ENCODE data around the gene UBE2E1.

The UBE2E1 gene

GRCh38 chr3:23809840-23810342 lies 4.1 kb downstream of the UBE2E1 start:
- Histone ChIP-seq H3K9me3 (ENCODE audit: low read depth, low read length) (no peaks in the 10 kb centered on the region), H3K9ac (ENCODE audit: insufficient read length) (peak overlapping the region; percentile 85), H3K27ac (peak overlapping the region; percentile 74), H3K4me3 (peak overlapping the region; percentile 79), H3K36me3 (ENCODE audit: insufficient read depth, low read length) (peaks cover 14% of the 10 kb centered on the region)
- TF ChIP-seq POLR2AphosphoS5 (IDR thresholded peaks at IDR 0.05; ENCODE audit: borderline replicate concordance, low read depth, low read length) (0 out of 2 replicates have a peak, but pooled peaks have one; percentile 5), EZH2 (IDR thresholded peaks at IDR 0.05) (no peak)
- DNase-seq (ENCODE audit: low read depth, low spot score) = no peak

- no peak for TF ChIP-seq FOXP2 (optimal IDR thresholded peaks at IDR 0.05; ENCODE audit: control extremely low read depth, extremely low read length, insufficient read depth)
- TF ChIP-seq EZH2 (IDR thresholded peaks at IDR 0.05) = no peak
- no peak; the same call in 1 of the 2 replicates for TF ChIP-seq POLR2AphosphoS5 (IDR thresholded peaks at IDR 0.05; ENCODE audit: borderline replicate concordance, low read depth, low read length)
- H3K9ac ChIP-seq (ENCODE audit: insufficient read length) = peak overlapping the region; percentile 85
- H3K36me3 ChIP-seq (ENCODE audit: insufficient read depth, low read length) = peaks cover 21% of the 10 kb centered on the region
- H3K9me3 ChIP-seq (ENCODE audit: low read depth, low read length) = no peaks in the 10 kb centered on the region
- peak overlapping the region; percentile 79 for H3K4me3 ChIP-seq
- DNase-seq (ENCODE audit: low read depth, low spot score) = no peak
- H3K27ac ChIP-seq = peak overlapping the region; percentile 74
These were observed 4.8 kb downstream of the UBE2E1 start for GRCh38 chr3:23810343-23811184.

- Histone ChIP-seq H3K4me3 (peak overlapping the region; percentile 79), H3K9me3 (ENCODE audit: low read depth, low read length) (no peaks in the 10 kb centered on the region), H3K27ac (no peak overlapping the region), H3K36me3 (ENCODE audit: insufficient read depth, low read length) (peaks cover 26% of the 10 kb centered on the region), H3K9ac (ENCODE audit: insufficient read length) (peak overlapping the region; percentile 85)
- no peak for DNase-seq (ENCODE audit: low read depth, low spot score)
- TF ChIP-seq POLR2AphosphoS5 (IDR thresholded peaks at IDR 0.05; ENCODE audit: borderline replicate concordance, low read depth, low read length) (no peak), EZH2 (IDR thresholded peaks at IDR 0.05) (no peak), FOXP2 (optimal IDR thresholded peaks at IDR 0.05; ENCODE audit: control extremely low read depth, extremely low read length, insufficient read depth) (no peak)
These were observed 5.4 kb downstream of the UBE2E1 start for GRCh38 chr3:23811185-23811527.

- Histone ChIP-seq H3K4me3 (no peak overlapping the region), H3K27ac (no peak overlapping the region), H3K9me3 (ENCODE audit: low read depth, low read length) (no peaks in the 10 kb centered on the region), H3K9ac (ENCODE audit: insufficient read length) (no peak overlapping the region), H3K36me3 (ENCODE audit: insufficient read depth, low read length) (peaks cover 26% of the 10 kb centered on the region)
- no peak for DNase-seq (ENCODE audit: low read depth, low spot score)
- TF ChIP-seq FOXP2 (optimal IDR thresholded peaks at IDR 0.05; ENCODE audit: control extremely low read depth, extremely low read length, insufficient read depth) = no peak
- no peak for TF ChIP-seq POLR2AphosphoS5 (IDR thresholded peaks at IDR 0.05; ENCODE audit: borderline replicate concordance, low read depth, low read length)
- no peak for TF ChIP-seq EZH2 (IDR thresholded peaks at IDR 0.05)
These were observed 6.2 kb downstream of the UBE2E1 start for GRCh38 chr3:23811919-23812318.

GRCh38 chr3:23815879-23816278 lies 10.1 kb downstream of the UBE2E1 start:
- Histone ChIP-seq H3K9ac (ENCODE audit: insufficient read length) (no peak overlapping the region), H3K9me3 (ENCODE audit: low read depth, low read length) (no peaks in the 10 kb centered on the region), H3K27ac (no peak overlapping the region), H3K36me3 (ENCODE audit: insufficient read depth, low read length) (peaks cover 26% of the 10 kb centered on the region), H3K4me3 (no peak overlapping the region)
- DNase-seq (ENCODE audit: low read depth, low spot score) = no peak
- TF ChIP-seq FOXP2 (optimal IDR thresholded peaks at IDR 0.05; ENCODE audit: control extremely low read depth, extremely low read length, insufficient read depth) = no peak
- TF ChIP-seq POLR2AphosphoS5 (IDR thresholded peaks at IDR 0.05; ENCODE audit: borderline replicate concordance, low read depth, low read length) = no peak
- no peak for TF ChIP-seq EZH2 (IDR thresholded peaks at IDR 0.05)

- Histone ChIP-seq H3K9me3 (ENCODE audit: low read depth, low read length) (no peaks in the 10 kb centered on the region), H3K27ac (no peak overlapping the region), H3K9ac (ENCODE audit: insufficient read length) (no peak overlapping the region), H3K36me3 (ENCODE audit: insufficient read depth, low read length) (peaks cover 26% of the 10 kb centered on the region), H3K4me3 (no peak overlapping the region)
- no peak for TF ChIP-seq EZH2 (IDR thresholded peaks at IDR 0.05)
- no peak for TF ChIP-seq POLR2AphosphoS5 (IDR thresholded peaks at IDR 0.05; ENCODE audit: borderline replicate concordance, low read depth, low read length)
- TF ChIP-seq FOXP2 (optimal IDR thresholded peaks at IDR 0.05; ENCODE audit: control extremely low read depth, extremely low read length, insufficient read depth) = no peak
- no peak for DNase-seq (ENCODE audit: low read depth, low spot score)
These were observed 11.0 kb downstream of the UBE2E1 start for GRCh38 chr3:23816721-23817120.

- no peak overlapping the region for H3K9ac ChIP-seq (ENCODE audit: insufficient read length)
These were observed 11.9 kb downstream of the UBE2E1 start for GRCh38 chr3:23817508-23818223.

More at GRCh38 chr3:23817508-23818223, 11.9 kb downstream of the UBE2E1 start:
- Histone ChIP-seq H3K9me3 (ENCODE audit: low read depth, low read length) (no peaks in the 10 kb centered on the region), H3K27ac (no peak overlapping the region), H3K36me3 (ENCODE audit: insufficient read depth, low read length) (peaks cover 21% of the 10 kb centered on the region), H3K4me3 (no peak overlapping the region)
- DNase-seq (ENCODE audit: low read depth, low spot score) = no peak
- TF ChIP-seq POLR2AphosphoS5 (IDR thresholded peaks at IDR 0.05; ENCODE audit: borderline replicate concordance, low read depth, low read length) (no peak), FOXP2 (optimal IDR thresholded peaks at IDR 0.05; ENCODE audit: control extremely low read depth, extremely low read length, insufficient read depth) (no peak), EZH2 (IDR thresholded peaks at IDR 0.05) (no peak)
